DOHH2 (cell line): ENCODE results near the gene C12orf76.

Experiments
- H3F3A ChIP-seq: fragments of 200-600 bp; sonication (generic), shearing (Covaris generic); 2 replicates; pipeline ENCODE4 v1.6.0; 2016; ENCODE audit warnings: antibody characterized with exemption, mild to moderate bottlenecking; ENCODE audit not compliant: control insufficient read depth, insufficient read depth
- H3K27ac ChIP-seq: fragments of 200-600 bp; sonication (generic); 2 replicates; pipeline ENCODE4 v1.5.1; 2014; ENCODE audit warnings: low read depth, mild to moderate bottlenecking, low read length, moderate library complexity
- H3K27me3 ChIP-seq: fragments of 200-600 bp; sonication (generic); 2 replicates; pipeline ENCODE4 v1.6.1; 2014; ENCODE audit warnings: mild to moderate bottlenecking, low read length, mixed read lengths; ENCODE audit not compliant: control insufficient read depth
- H3K36me3 ChIP-seq: fragments of 200-600 bp; sonication (generic); 2 replicates; pipeline ENCODE4 v1.6.1; 2014; ENCODE audit warnings: mild to moderate bottlenecking, low read length, moderate library complexity, mixed read lengths; ENCODE audit not compliant: control insufficient read depth
- H3K4me1 ChIP-seq: fragments of 200-600 bp; sonication (generic); 2 replicates; pipeline ENCODE4 v1.6.1; 2014; ENCODE audit warnings: mild to moderate bottlenecking, low read length, mixed read lengths; ENCODE audit not compliant: control insufficient read depth
- H3K4me2 ChIP-seq: fragments of 200-600 bp; sonication (generic); 2 replicates; pipeline ENCODE4 v1.6.0; 2014; ENCODE audit warnings: mild to moderate bottlenecking, low read length, moderate library complexity
- H3K4me3 ChIP-seq: fragments of 200-600 bp; sonication (generic); 2 replicates; pipeline ENCODE4 v1.5.1; 2014; ENCODE audit warnings: mild to moderate bottlenecking, low read length, mixed read lengths
- H3K79me2 ChIP-seq: fragments of 200-600 bp; sonication (generic); 2 replicates; pipeline ENCODE4 v1.6.1; 2014; ENCODE audit warnings: mild to moderate bottlenecking, low read length, mixed read lengths; ENCODE audit not compliant: control insufficient read depth
- H3K9me2 ChIP-seq: fragments of 200-600 bp; sonication (generic); replicated peaks from 2 replicates; pipeline ENCODE4 v1.6.1; 2014; ENCODE audit warnings: mild to moderate bottlenecking, low read length, mixed read lengths; ENCODE audit not compliant: control insufficient read depth
- H3K9me3 ChIP-seq: fragments of 200-600 bp; sonication (generic); 2 replicates; pipeline ENCODE4 v1.6.1; 2014; ENCODE audit warnings: antibody characterized with exemption, low read length, mixed read lengths; ENCODE audit not compliant: control insufficient read depth, insufficient read depth
- H4K20me1 ChIP-seq: fragments of 200-600 bp; sonication (generic); 2 replicates; pipeline ENCODE4 v1.6.0; 2014; ENCODE audit warnings: low read depth, mild to moderate bottlenecking, antibody characterized with exemption, low read length, moderate library complexity; ENCODE audit not compliant: control insufficient read depth, insufficient read depth
- CTCF ChIP-seq: fragments of 200-600 bp; sonication (generic); IDR thresholded peaks from one replicate; pipeline ENCODE4 v1.5.1; 2014; ENCODE audit warnings: antibody characterized with exemption, mild to moderate bottlenecking, low read depth, low read length; ENCODE audit not compliant: poor library complexity, severe bottlenecking
- EZH2phosphoT487 ChIP-seq: fragments of 200-600 bp; sonication (generic); IDR thresholded peaks from 2 replicates; pipeline ENCODE4 v1.6.1; 2017; ENCODE audit warnings: borderline replicate concordance, mild to moderate bottlenecking, antibody characterized with exemption, low read length, moderate library complexity, mixed read lengths

Gene C12orf76

GRCh38 chr12:110024051-110024450, 24.3 kb downstream of the C12orf76 start:
- Histone ChIP-seq H3K4me2 (peak overlapping the region; percentile 30), H3K9me3 (no peaks in the 10 kb centered on the region)

GRCh38 chr12:110023059-110023980, 25.0 kb downstream of the C12orf76 start:
- H4K20me1 ChIP-seq, result no peaks in the 10 kb centered on the region
- H3K9me3 ChIP-seq, result no peaks in the 10 kb centered on the region
- peak overlapping the region; percentile 30 for H3K4me2 ChIP-seq
- H3K36me3 ChIP-seq, result peaks cover 93% of the 10 kb centered on the region
- no peaks in the 10 kb centered on the region for H3K27me3 ChIP-seq
- H3K4me1 ChIP-seq, result peaks cover 22% of the 10 kb centered on the region
- H3K4me3 ChIP-seq, result no peak overlapping the region
- no peaks in the 10 kb centered on the region for H3K9me2 ChIP-seq
- H3K79me2 ChIP-seq, result peaks cover 47% of the 10 kb centered on the region
- no peak for TF ChIP-seq EZH2phosphoT487
- TF ChIP-seq CTCF, result no peak
- H3K27ac ChIP-seq, result 0 out of 2 replicates have a peak overlapping the region, but pooled peaks have one; percentile 13
- no peaks in the 10 kb centered on the region; the same call in 1 of the 2 replicates for H3F3A ChIP-seq

More at GRCh38 chr12:110024051-110024450, 24.3 kb downstream of the C12orf76 start:
- TF ChIP-seq EZH2phosphoT487, result no peak
- TF ChIP-seq CTCF, result no peak
- Histone ChIP-seq H3K36me3 (peaks cover 91% of the 10 kb centered on the region), H3F3A (no peaks in the 10 kb centered on the region; the same call in 1 of the 2 replicates), H3K27me3 (no peaks in the 10 kb centered on the region), H4K20me1 (no peaks in the 10 kb centered on the region), H3K4me3 (no peak overlapping the region), H3K9me2 (no peaks in the 10 kb centered on the region), H3K79me2 (peaks cover 41% of the 10 kb centered on the region), H3K27ac (0 out of 2 replicates have a peak overlapping the region, but pooled peaks have one; percentile 13), H3K4me1 (peaks cover 22% of the 10 kb centered on the region)

GRCh38 chr12:110020956-110021355, 27.4 kb downstream of the C12orf76 start:
- Histone ChIP-seq H3K79me2 (peaks cover 66% of the 10 kb centered on the region), H3K9me3 (no peaks in the 10 kb centered on the region), H3K4me3 (no peak overlapping the region), H3K4me1 (peaks cover 22% of the 10 kb centered on the region), H3K27me3 (no peaks in the 10 kb centered on the region), H3K4me2 (no peak overlapping the region), H3F3A (0 out of 2 replicates have a peak, but pooled peaks cover 2% of the 10 kb centered on the region), H3K27ac (no peak overlapping the region), H3K9me2 (no peaks in the 10 kb centered on the region), H4K20me1 (no peaks in the 10 kb centered on the region), H3K36me3 (peaks cover 94% of the 10 kb centered on the region)
- no peak for TF ChIP-seq EZH2phosphoT487
- TF ChIP-seq CTCF, result no peak
